Spleen (tissue), 11 donors: ENCODE data around the gene TSPAN14. TPM values are rescaled to one million over a fixed set of nuclear protein-coding genes. Genes with fewer than 3 reads are reported as not detected.
A peak's percentile ranks its signal among the peaks of the same experiment; 100 is the strongest.

Experiments used
- DNase-seq: peaks from one replicate; pipeline ENCODE4 v3.0.0-alpha.2; 2020
- H3K27ac ChIP-seq, 8 donors: fragments of 200-600 bp; sonication (generic) in 7 of 8; 1 replicate in 4 of 8; 2 replicates in 4 of 8; pipeline versions ENCODE4 v1.5.0 to v1.8.0; 2016 to 2021; ENCODE audit warnings: inconsistent platforms in 4 of 8, mild to moderate bottlenecking in 4 of 8, moderate library complexity in 1 of 8
- H3K27me3 ChIP-seq, 7 donors: fragments of 200-600 bp; sonication (generic) in 6 of 7; replicated peaks in 1 of 7; 1 replicate in 4 of 7; 2 replicates in 3 of 7; pipeline versions ENCODE4 v1.5.0 to v1.8.0; 2016 to 2021; ENCODE audit warnings: inconsistent platforms in 3 of 7, mild to moderate bottlenecking in 1 of 7
- H3K36me3 ChIP-seq, 6 donors: fragments of 200-600 bp; sonication (generic) in 5 of 6; 1 replicate in 4 of 6; 2 replicates in 2 of 6; pipeline versions ENCODE4 v1.5.0 to v1.8.0; 2016 to 2021; ENCODE audit warnings: inconsistent platforms in 2 of 6
- H3K4me1 ChIP-seq, 6 donors: fragments of 200-600 bp; sonication (generic) in 5 of 6; 1 replicate in 3 of 6; 2 replicates in 3 of 6; pipeline versions ENCODE4 v1.5.0 to v1.8.0; 2016 to 2021; ENCODE audit warnings: inconsistent platforms in 3 of 6
- H3K4me3 ChIP-seq, 8 donors: fragments of 200-600 bp; sonication (generic) in 7 of 8; 1 replicate in 4 of 8; 2 replicates in 4 of 8; pipeline versions ENCODE4 v1.5.0 to v1.8.0; 2016 to 2021; ENCODE audit warnings: inconsistent platforms in 4 of 8, mild to moderate bottlenecking in 4 of 8, moderate library complexity in 2 of 8
- H3K9me3 ChIP-seq, 8 donors: fragments of 200-600 bp; sonication (generic) in 7 of 8; 1 replicate in 4 of 8; 2 replicates in 4 of 8; pipeline versions ENCODE4 v1.5.0 to v1.8.0; 2016 to 2021; ENCODE audit warnings: inconsistent platforms in 4 of 8
- POLR2A ChIP-seq, 3 donors: fragments of 450-650 bp; IDR thresholded peaks; one replicate each; pipeline ENCODE4 v1.5.1; 2017; ENCODE audit warnings: antibody characterized with exemption in 3 of 3, mild to moderate bottlenecking in 1 of 3
- POLR2AphosphoS5 ChIP-seq, 3 donors: sonication (generic); formaldehyde crosslinking; IDR thresholded peaks; one replicate each; pipeline ENCODE4 v1.5.1; 2017; ENCODE audit warnings: antibody characterized with exemption in 3 of 3
- WGBS, 5 donors: extraction: QIAGEN DNeasy Blood & Tissue Kit in 3 of 5; methylation state at CpG; one replicate each; pipeline versions ENCODE4 v1.1.5 to v1.1.7; 2013 to 2018; 5-methylcytosine and 5-hydroxymethylcytosine counted together
- intact Hi-C: fragments of 100-400 bp; cut with DNase I; formaldehyde crosslinking; loops from one replicate; pipeline ENCODE4 v1.15.0; 2023; ENCODE audit warnings: low total_unique reads
- polyA plus RNA-seq, 3 donors: library from polyadenylated mRNA; stranded (reverse); fragments of 200-250 nt; gene quantifications; one replicate each; pipeline ENCODE4 v1.2.1, GENCODE V29; 2013
- total RNA-seq, 7 donors: library from RNA; depleted of rRNA in 3 of 7; stranded (reverse); fragments of >200 nt in 3 of 7; fragmentation: NEBNext Ultra II Directional in 4 of 7; extraction: Animal tissue kit (Norgen Biotek cat#: 25700) in 4 of 7; gene quantifications; one replicate each; pipeline versions ENCODE4 v1.1.0 to v1.2.1, GENCODE V29; 2016 to 2021
- TF ChIP-seq, protein P1 (sequence below), 11 experiments: fragments of 200-600 bp in 7 of 11; fragments of 450-650 bp in 4 of 11; sonication (generic) in 4 of 11; IDR thresholded peaks in 8 of 11; conservative IDR thresholded peaks in 3 of 11; 1 replicate in 7 of 11; 2 replicates in 4 of 11; pipeline versions ENCODE4 v1.4.0 to v1.8.0; 2016 to 2021; ENCODE audit warnings: antibody characterized with exemption in 11 of 11, inconsistent platforms in 4 of 11, mild to moderate bottlenecking in 1 of 11
- donor health status: healthy with polysubstance abuse.
- donor health status: DM: no; HTN: no; CAD: no; lungs with moderate emphysema.
- donor health status: DM: no; HTN: no; CAD: no.
- donor health status: Bipolar disorder and iron deficiency.
- donor health status: healthy.
- donor health status: DM: no; HTN: no; CAD: no.
- donor health status: DM: yes; HTN: yes; CAD: no.

Gene TSPAN14
- total and polyA plus RNA-seq, 10 donors = 13.3 to 172 (median 108) TPM

DNA sequence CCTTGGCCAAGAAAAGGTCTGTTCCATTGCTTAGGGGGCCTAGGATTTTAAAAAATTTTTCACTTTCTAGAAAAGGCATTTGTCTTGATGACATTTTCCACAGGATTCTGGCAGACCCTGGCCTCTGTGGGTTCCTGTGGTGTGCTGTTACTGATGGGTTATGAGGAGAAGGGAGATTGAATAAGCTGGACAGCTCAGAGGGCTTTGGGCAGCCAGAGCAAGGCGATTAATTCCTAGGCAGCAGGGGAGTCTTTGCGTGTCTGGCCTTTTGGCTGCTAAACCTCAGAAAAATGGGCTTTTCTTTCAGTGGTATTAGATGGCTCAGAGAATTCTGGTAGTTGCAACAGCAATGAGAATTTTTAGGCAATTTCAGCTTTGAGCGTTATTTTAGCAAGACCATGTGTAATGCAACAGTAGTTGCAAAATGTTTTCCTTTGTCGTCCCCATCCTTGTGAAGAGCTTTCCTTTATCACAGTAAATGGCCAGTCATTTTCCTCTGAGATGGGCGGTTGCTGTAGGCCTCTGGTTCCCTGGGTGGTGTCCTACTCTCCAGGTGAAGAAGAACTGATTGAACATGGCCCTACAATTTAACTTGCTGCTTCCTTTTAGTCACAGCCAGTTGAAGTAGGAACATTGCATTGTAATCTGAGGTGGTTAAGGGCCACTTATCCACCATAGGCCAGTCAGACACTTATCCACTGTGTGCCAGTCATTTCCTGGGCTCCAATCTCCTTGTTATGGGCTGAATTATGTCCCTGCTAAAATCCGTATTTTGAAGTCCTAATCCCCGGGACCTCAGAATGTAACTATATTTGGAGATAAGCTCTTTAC lies 126.7 kb downstream of the TSPAN14 start:
- TF ChIP-seq, protein P1, sequence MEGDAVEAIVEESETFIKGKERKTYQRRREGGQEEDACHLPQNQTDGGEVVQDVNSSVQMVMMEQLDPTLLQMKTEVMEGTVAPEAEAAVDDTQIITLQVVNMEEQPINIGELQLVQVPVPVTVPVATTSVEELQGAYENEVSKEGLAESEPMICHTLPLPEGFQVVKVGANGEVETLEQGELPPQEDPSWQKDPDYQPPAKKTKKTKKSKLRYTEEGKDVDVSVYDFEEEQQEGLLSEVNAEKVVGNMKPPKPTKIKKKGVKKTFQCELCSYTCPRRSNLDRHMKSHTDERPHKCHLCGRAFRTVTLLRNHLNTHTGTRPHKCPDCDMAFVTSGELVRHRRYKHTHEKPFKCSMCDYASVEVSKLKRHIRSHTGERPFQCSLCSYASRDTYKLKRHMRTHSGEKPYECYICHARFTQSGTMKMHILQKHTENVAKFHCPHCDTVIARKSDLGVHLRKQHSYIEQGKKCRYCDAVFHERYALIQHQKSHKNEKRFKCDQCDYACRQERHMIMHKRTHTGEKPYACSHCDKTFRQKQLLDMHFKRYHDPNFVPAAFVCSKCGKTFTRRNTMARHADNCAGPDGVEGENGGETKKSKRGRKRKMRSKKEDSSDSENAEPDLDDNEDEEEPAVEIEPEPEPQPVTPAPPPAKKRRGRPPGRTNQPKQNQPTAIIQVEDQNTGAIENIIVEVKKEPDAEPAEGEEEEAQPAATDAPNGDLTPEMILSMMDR (IDR thresholded peaks at IDR 0.05 in 8 of 11, conservative IDR thresholded peaks at IDR 0.05 in 3 of 11) = no peak
- no peak for TF ChIP-seq POLR2A (IDR thresholded peaks at IDR 0.05)
- no peak for TF ChIP-seq POLR2AphosphoS5 (IDR thresholded peaks at IDR 0.05)
- no peaks in the 10 kb centered on the region for H3K36me3 ChIP-seq
- H3K4me1 ChIP-seq = peaks cover 0 to 26% (median 7%) of the 10 kb centered on the region in 6 donors
- intact Hi-C loops = no loop called here
- H3K27ac ChIP-seq = peak overlapping the region in 3 of 8 donors; percentile 50 to 67 (median 63)
- H3K27me3 ChIP-seq = no peaks in the 10 kb centered on the region
- peaks cover 0 to 5% (median 0%) of the 10 kb centered on the region in 8 donors for H3K9me3 ChIP-seq
- no peak overlapping the region for H3K4me3 ChIP-seq
- no peak for DNase-seq
- WGBS, 5 donors = 64 to 88% (median 75%) methylated on average over 7 of the region's 7 CpGs

DNA sequence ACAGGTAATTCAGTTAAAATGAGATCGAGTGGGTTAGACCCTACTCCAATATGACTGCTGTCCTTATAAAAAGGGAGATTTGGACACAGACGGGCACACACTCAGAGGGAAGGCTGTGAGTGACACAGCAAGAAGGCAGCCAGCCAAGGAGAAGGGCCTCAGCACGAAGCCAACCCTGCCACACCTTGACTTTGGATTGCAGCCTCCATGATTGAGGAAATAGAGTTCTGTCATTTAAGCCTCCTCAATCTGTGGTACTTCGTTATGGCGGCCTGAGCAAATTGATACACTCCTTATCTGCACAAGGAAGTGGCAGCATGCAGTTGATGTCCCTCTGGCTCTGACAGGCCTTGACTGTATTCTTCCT lies 127.3 kb downstream of the TSPAN14 start:
- WGBS, 5 donors = 56 to 77% (median 71%) methylated on average over 5 of the region's 5 CpGs
- Histone ChIP-seq H3K36me3 (no peaks in the 10 kb centered on the region), H3K4me1 (peaks cover 0 to 26% (median 7%) of the 10 kb centered on the region in 6 donors), H3K9me3 (peaks cover 0 to 5% (median 0%) of the 10 kb centered on the region in 8 donors), H3K27ac (peak overlapping the region in 3 of 8 donors; percentile 50 to 67 (median 63)), H3K4me3 (no peak overlapping the region), H3K27me3 (no peaks in the 10 kb centered on the region)
- intact Hi-C loops = no loop called here
- TF ChIP-seq, protein P1 (IDR thresholded peaks at IDR 0.05 in 8 of 11, conservative IDR thresholded peaks at IDR 0.05 in 3 of 11) = no peak
- TF ChIP-seq POLR2AphosphoS5 (IDR thresholded peaks at IDR 0.05) (no peak), POLR2A (IDR thresholded peaks at IDR 0.05) (no peak)
- no peak for DNase-seq

DNA sequence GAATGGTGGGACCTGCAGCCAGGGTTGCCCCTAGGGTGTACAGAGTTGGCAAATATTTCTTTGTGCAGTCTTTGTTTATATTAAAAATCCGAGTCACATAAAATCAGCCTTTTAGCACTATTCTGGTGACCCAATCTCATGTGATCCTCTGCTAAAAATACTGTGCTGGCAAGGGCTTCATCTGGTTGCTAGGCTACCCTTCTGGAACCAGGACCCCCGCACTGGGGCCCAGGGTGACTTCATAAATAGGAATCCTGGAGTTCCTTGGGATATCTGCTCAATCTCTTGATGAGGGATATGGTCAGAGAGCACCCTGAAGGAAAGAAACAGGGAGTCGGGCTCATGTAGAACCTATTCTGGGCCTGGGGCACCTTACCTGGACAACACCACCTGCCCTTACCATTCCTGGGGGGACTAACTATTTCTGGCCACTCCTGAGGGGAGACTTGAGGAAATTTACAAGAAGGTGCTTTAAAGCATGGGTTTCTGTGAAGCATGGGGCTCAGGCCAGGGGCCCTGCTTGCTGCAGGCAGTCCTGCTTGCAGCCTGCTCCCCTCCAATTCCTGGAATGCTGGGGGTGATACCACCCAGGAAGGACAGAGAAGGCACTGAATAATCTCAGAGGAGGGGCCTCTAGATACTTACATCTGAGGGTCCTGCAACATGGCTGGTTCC lies 128.3 kb downstream of the TSPAN14 start:
- no peaks in the 10 kb centered on the region for H3K36me3 ChIP-seq
- H3K27me3 ChIP-seq = no peaks in the 10 kb centered on the region
- no peak for DNase-seq
- peaks cover 0 to 26% (median 7%) of the 10 kb centered on the region in 6 donors for H3K4me1 ChIP-seq
- no peak overlapping the region for H3K27ac ChIP-seq
- intact Hi-C loops = no loop called here
- WGBS, 5 donors = 60 to 92% (median 89%) methylated on average over 3 of the region's 3 CpGs
- TF ChIP-seq POLR2A (IDR thresholded peaks at IDR 0.05) (no peak), POLR2AphosphoS5 (IDR thresholded peaks at IDR 0.05) (no peak)
- TF ChIP-seq, protein P1 (IDR thresholded peaks at IDR 0.05 in 8 of 11, conservative IDR thresholded peaks at IDR 0.05 in 3 of 11) = no peak
- no peak overlapping the region for H3K4me3 ChIP-seq
- no peaks in the 10 kb centered on the region for H3K9me3 ChIP-seq

Other genes starting within 250 kb of the TSPAN14 start
- 100 to 1,000 TPM; 102 to 201 (median 157) TPM for gene ANXA11, start 248.8 kb upstream of the TSPAN14 start, total RNA-seq
- gene ANXA11, start 248.8 kb upstream of the TSPAN14 start, polyA plus RNA-seq = 100 to 1,000 TPM in 2 of 3 donors, 10 to 100 TPM in 1; 89.9 to 143 (median 117) TPM
- gene MAT1A, start 164.7 kb upstream of the TSPAN14 start, total RNA-seq = under 1 TPM in 1 of 7 donors, not detected in 6; 0.76 TPM
- gene MAT1A, start 164.7 kb upstream of the TSPAN14 start, polyA plus RNA-seq = under 1 TPM in 1 of 3 donors, not detected in 2; 0.05 TPM
- gene DYDC1, start 97.6 kb upstream of the TSPAN14 start, total RNA-seq = not detected
- not detected for gene DYDC1, start 97.6 kb upstream of the TSPAN14 start, polyA plus RNA-seq
- not detected for gene DYDC2, start 97.5 kb upstream of the TSPAN14 start, total RNA-seq
- not detected for gene DYDC2, start 97.5 kb upstream of the TSPAN14 start, polyA plus RNA-seq
- gene PRXL2A, start 45.8 kb upstream of the TSPAN14 start, total RNA-seq = 10 to 100 TPM; 12.7 to 20.7 (median 16.9) TPM
- gene PRXL2A, start 45.8 kb upstream of the TSPAN14 start, polyA plus RNA-seq = 10 to 100 TPM; 12.4 to 19.0 (median 14.3) TPM
- gene SH2D4B, start 83.6 kb downstream of the TSPAN14 start, total RNA-seq = under 1 TPM in 5 of 7 donors, not detected in 2; 0.11 to 0.46 (median 0.21) TPM
- gene SH2D4B, start 83.6 kb downstream of the TSPAN14 start, polyA plus RNA-seq = under 1 TPM; 0.08 to 0.11 (median 0.10) TPM